Hindlimb muscle (tissue), 1 donor: Measurements from ENCODE around the gene MFAP3L. TPM values are rescaled to one million over a fixed set of nuclear protein-coding genes. Genes with fewer than 3 reads are reported as not detected.

ENCODE experiments used
- DNase-seq: peaks from one replicate; pipeline ENCODE4 v3.0.0-alpha.2; 2013
- polyA plus RNA-seq: library from polyadenylated mRNA; unstranded; fragments of 120-200 nt; gene quantifications from one replicate; pipeline ENCODE4 v1.2.1, GENCODE V29; 2013; ENCODE audit not compliant: insufficient read length

The MFAP3L gene
- polyA plus RNA-seq, 1 donor = 1.7 TPM

DNA sequence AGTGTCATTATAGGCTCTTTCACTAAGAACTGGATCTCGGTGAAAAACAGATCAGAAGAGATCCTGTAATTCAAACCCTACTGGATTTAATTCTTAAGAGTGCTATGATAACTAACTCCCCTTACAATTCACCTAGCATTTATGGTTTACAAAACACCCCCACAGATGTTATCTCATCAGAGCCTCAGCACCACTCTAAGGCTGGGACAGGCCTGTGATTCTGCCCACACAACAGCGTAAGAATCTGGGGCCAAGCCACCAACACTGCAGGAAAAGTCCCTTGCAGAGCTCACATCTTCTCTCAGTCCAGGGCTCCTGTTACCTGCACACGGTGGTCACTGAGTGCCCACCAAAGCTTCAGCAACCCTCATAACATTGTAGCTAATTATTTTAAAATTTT, 8.9 kb downstream of the MFAP3L start:
- no peak for DNase-seq

DNA sequence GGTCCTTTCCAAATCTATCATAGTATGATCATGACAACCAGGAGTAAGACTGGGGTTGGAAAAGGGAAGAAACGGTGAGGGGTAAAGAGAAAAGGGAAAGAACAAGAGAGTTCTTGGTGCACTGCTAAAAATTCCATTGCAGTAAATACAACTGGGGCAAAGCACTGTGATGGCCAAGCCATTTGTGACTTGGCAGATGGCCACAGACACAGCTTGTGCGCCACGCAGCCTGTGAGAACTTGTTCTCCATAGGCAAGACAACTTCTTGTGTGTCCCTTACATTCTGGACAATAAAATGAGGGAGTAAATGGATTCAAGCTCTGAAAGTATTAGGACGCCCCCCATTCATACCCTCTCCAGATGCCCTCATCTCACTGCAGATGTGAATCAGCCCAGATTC, 10.9 kb downstream of the MFAP3L start:
- no peak for DNase-seq

DNA sequence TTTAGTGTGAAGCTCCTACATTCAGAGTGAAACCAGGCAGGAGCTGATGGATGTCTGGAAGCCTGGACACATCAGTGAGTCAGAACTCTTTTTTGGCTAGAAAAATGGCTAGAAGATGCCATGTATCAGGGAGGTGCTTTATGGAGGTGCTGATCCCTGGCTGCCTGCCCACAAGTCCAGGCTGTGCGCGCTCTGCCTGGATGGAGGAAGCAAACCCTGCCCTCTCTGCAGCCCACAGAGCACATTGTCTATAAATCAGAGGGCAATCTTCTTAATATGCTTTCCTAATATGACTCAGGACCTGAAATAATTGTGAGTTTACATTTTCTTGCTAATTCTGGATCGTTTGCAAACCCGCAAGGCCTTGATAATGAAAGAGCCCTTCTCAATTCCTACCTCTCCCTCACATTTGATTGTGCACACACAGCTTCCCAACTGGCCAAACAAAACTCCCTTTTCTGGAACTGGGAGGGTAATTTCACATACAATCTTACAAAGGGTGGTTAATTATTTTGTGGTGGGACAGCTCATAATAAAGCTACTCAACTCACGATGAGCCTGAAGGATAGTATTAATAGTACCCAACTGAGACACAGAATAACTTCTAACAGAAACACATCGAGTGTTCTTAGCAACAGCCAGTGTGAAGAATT, 11.7 kb downstream of the MFAP3L start:
- DNase-seq = no peak

DNA sequence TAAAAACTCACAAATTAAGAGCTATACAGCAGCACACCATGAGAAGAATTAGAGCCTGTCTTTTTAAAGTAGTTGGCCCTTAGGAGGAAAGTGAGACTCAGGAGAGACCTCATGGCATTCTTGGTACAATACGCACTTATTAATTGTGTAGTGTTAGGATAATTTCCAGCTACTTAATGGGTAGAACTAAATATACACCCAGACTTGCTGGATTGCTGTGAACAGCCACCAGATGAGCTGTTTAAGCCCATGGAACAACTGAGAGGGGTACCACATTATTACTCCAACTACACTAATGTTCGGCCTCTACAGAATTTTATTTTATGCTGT, 13.6 kb downstream of the MFAP3L start:
- no peak for DNase-seq

DNA sequence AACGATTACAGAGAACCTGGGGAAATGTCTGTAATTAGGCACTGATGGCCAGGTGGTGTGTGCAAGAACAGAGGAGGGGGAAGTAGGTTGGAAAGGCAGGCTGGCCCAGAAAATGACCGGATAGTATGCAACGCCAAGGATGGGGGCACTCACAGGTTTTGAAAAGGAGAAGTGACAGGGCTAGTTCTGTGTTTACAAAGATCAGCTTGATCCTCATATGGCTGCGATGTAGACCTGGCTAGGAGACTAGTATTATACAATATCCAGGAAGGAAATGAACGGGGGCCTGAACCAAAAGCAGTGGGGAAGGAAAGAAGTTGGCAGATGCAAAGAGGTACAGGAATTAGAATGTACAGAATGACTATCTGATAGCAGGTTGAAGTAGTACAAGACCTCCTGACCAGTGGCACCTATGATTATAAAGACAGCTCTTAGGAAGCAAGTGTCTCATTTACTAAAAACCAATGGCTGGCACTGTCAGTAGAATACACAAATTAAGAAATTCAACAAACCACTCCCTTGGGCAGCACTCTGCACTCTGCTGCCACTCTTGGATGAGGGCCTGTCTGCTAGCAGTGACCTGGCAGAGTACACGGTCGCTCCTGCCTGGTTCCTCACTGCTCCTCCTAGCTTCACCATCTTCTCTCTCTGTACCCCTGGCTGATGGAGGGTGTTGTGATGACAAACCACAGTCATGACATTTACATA, 14.1 kb downstream of the MFAP3L start:
- DNase-seq = no peak

DNA sequence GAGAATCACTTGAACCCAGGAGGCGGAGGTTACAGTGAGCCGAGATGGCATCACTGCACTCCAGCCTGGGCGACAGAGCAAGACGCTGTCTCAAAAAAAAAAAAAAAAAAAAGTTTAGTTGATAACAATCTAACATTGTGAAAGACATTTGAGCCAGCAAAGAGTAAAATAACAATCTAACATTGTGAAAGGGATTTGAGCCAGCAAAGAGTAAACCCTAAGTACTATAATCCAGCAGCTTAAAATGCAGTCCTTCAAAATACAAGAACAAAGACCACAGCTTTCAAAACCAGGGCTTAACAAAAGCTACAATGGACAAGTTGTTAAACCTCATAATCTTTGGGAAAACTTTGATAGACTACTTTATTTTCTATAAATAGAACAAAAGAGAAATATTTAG, 16.9 kb downstream of the MFAP3L start:
- DNase-seq = no peak

DNA sequence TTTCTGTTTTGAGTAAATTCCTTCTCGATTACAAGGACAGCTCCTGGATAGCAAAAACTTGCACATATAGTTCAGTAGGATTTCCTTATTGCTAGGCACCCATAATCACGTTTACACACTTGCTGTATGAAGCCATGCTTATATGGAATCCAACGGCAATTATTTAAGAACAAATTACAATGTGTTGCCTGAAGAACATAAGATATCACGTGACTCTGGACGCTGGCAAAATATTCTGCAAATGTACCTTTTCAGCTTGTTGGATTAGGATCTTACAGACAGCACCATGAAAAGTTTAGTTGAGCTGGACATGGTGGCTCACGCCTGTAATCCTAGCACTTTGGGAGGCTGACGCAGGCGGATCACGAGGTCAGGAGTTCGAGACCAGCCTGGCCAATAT, 17.4 kb downstream of the MFAP3L start:
- DNase-seq = no peak

DNA sequence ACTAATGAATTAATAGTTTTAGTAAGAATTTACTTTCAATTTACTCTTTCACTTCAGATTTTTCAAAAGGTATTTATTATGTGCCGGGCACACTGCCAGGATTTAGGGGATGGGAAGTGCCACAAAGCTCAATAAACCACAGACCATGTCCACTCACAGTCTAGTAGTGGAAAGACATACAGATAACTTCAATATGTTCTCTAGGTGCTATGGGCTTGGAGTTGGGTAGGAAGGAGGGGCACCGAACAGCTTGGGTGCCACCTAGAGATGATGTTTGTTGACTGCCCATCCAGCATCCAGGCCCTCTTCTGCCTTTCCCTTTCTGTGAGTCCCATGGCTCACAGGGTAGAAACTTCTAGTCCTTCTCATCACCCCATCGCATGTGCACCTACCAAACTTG, 17.8 kb downstream of the MFAP3L start:
- DNase-seq = no peak

DNA sequence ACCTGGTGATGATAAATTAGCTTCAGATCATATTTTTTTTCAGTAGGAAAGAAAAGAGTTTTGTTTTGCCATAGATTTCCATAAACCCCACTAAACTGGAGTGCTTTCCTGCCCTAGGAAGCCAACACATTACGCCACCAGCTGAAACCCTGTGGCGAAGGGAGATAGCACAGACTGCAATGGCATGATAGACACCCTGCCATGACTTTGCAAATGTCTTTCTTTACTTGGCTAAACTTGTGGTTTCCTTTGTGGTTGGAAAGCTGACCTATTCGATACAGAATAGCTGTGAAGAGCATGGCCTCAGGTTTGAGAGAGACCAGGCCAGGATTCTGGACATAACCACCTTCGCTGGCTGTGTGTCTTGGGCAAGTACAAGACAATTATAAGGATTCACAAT, 19.1 kb downstream of the MFAP3L start:
- no peak for DNase-seq

DNA sequence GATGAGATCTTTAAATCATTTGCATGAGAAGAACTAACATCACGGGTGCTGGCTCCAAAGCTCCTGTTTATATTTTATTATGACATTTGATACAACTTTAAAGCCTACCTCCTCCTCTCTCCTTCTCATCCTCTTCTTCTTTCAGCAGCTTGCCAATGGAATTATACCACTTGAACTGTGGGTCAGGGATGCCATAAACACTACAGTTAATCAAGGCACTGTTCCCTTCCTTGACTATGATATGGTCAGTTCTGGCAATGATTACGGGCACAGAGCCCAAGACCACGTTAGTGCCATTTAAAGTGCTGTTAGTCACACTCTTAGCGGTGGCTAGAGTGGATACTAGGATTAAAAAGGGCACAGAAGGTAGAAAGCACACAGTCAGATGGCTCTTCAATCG, 20.7 kb downstream of the MFAP3L start:
- no peak for DNase-seq

DNA sequence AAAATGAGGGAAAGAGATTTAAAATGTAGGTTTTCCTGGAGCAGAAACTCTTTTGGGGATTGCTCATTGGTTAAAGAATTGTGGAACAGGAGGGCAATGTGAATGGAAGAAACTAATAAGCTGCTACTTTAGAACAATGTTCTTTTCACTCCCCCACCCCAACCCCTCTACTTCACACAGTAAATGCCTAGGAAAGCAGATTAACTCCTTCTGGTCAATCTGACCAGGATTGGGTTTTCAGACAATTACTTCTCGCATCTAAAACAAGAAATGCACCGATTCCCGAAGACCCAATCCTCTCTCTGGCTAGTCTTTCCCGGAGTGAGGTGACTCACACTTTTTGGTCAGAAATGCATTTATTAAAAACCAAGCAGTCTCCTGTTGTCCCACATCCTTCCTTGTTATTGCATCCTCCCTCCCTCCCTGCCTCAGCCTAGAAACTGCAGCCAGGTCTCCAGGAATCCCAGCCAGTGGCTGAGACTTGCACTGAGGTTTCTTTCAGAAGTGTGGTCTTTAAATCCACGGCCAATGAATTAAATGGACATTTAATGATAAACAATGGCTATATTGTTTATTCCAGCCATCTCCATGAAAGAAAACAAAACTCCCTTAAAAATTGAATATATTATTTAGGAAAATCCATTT, 21.4 kb downstream of the MFAP3L start:
- DNase-seq = no peak

DNA sequence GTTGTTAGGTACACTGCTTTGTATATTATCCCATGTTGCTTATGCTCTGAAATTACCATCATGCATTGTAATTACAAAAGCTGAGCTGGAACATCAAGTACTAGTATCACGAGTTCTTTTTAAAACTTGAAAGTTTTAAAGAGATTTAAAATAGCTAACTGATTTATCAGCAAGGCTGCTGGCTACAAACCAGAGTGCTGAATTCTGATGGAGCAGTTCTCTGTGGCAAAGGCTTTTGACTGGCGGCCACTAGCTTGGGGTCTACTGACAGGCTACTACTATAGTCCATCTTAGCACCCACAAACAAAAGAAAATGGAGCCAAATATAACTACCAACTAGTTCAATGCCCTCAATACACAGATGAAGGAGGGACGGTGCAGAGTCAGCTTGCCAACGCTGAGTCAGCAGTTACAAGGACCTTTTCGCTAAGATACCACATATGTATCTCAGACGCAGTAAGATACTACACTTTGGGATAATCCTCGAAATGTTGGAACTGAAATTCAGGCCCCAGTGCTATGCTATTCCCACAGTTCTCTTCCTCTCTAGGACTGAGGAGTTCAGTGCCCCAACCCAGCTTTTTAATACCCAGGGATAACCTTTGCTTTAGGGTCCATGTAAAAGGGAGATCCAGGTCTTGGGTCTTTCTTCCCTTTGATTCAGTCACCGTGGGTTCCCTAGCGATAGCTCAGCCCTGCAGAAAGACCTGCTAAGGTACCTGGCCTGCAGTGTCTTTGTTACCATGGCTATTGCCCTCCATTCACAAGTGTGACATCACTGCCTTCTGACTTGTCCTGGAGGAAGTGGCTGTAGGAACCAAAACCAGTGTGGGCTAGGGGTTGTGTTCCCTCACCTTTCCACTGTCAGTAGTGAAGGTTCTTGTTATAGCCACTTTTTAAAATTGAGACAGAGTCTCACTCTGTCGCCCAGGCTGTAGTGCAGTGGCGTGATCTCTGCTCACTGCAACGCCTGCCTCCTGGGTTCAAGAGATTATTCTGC, 22.8 kb downstream of the MFAP3L start:
- DNase-seq = no peak

DNA sequence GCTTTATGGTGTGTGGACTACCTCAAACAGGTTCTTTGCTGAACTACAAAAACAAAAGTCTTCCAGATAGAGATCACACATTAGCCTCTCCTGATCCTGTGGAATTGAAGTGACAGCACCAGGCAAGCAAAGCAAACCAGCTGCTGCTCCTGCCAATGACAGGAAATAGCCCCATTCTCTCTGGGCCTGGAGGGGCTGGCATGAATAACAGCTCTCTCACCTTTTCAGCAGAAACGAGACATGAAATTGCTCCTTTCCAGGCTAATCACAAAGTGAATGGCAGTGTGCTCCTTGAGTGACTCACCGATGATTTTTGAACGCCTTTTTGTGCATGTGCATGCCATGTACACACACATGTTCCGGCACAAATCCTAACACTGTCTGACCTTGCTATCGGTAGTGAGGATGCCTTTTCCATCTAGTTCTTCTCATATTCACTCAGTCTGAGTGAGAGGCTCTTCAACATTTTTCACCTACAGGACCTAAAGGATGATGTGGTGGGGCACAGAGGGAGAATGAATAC, 24.4 kb downstream of the MFAP3L start:
- DNase-seq = no peak

DNA sequence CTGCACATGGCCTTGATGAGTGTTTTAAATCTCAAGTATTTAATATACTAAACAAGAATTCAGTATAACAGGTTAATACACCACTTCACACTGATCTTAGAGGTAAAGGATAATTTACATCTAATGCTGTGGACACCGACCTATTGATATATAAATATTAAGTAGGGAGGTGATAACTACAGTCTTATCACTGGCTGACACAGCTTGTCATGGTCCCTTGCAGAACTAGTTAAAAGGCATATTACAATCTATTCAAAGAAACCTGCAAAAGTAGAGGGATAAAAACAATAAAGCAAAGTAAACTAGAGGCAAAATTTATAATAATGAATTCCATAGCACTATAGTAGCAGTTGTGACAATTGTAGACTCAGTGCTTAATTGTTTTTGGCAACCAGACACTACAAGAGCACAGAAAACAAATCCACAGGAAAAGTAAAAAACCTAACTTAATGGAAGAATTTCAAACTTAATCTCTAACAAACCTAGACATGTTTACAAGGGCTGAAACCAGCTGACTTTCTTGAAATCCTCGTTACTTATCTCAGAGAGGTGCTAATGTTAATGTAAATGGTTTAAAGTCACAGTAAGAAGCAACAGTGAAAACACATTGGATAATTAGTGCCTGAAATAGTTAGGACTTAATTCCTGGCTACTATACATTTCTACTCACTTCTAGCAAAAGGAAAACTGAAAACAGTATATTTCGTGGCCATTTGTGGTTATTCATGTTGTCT, 25.0 kb downstream of the MFAP3L start:
- DNase-seq = no peak

DNA sequence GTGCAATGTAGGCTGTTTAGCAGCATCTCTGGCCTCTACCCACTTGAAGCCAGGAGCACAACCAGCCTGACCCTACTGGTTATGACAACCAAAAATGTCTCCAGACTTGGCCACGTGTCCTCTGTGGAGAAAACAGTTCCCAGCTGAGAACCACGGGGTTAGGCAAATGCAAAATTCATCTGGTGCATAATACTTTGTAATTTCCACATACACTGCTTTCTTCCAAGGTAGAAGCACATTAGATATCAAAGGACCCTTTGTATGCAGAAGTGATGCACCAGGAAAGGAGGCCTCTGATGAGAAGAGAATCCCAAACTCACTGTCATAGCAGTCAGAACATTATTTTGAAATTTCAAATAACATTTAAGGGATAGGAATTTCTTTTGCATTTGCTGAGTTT, 26.3 kb downstream of the MFAP3L start:
- DNase-seq = no peak

DNA sequence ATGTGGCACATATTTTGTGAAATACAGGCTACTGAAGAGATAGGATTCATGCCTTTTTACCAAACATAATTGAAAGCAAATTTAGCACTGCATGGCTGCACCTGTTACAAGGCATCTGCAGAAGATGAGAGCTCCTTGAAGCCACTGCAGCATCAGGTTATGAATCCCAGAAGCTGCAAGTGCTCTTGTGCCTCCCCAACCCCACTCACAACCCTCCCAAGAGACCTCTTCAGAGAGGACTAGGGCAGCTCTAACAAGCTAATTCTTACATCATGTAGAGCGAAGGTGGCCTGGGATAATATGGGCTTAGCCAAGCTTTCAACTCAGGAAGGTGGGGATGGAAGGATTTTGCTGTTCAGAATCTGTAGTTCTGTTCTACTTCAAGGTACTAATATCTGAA, 27.2 kb downstream of the MFAP3L start:
- DNase-seq = no peak

DNA sequence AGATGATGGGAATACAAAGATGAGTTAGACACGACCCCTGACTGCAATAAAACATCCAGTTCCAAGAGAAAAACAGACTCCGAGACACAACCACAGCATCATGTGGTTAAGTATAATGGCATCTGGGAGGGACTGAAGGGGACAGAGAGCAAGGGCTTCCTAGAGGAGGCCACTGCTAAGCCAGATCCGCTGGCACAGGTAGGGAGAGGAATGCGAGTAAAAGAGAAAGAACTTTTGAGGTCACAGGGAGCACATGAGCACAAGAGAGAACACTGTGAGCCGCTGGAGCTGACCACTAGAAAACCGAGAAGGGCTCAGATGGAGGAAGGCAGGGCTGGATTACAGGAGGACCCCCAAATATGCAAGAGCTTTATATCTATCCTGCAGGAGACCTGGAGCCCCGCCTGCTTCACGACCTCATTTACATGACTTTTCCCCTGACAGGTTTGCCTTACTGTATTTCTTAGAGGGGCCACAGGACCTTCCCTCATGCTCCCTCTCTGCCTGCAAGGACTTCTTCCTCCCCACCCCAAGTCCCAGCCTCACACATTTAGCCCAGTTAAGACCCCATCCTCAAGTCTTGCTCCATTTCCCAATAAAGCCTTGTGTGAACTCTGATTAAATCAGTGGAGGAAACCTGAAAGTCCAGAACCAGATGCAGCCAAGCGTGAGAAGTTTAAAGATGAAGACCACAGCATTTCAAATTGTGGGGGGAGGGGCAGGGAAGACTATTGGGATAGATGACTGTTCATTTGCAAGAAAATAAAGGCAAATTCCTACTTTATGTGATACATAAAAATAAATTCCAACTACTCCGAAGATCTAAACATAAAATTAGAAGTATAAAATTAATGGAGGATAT, 29.6 kb downstream of the MFAP3L start:
- DNase-seq = no peak

DNA sequence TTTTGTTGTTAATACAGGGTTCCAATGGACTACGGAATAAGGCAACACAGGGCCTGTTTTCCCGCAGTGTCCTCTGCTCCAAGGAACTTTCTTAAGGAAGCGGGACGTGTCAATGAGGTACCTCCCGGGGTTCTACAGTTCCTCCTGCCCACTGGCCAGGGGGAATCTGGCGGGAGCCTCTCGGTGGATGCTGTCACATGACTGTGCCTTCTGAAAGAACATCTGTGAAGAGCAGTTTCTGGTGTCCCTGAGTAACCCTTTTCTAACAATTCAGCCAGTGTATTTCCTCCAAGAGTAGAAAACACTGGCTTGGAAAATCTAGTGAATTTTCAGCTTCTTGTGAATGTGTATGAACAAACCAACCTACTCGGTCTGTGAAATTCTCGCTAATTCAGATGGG, 32.7 kb downstream of the MFAP3L start:
- no peak for DNase-seq

DNA sequence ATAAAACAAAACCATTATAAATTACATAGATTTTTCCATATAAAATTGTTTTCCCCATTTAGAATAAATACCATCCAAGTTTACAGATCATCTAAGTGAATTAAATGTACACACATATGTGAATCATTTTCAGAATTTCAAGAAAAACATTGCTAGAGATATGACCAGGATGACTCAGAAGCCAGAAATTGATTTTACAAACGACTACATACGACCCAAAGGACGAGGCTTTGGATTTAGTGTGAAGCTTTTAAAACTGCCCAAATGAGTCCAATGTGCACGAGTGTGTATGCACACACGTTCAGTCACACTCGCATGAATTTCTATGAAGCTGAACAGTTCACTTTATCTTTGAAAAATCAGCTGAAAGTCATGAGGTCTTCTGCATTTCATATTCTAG, 37.9 kb downstream of the MFAP3L start:
- no peak for DNase-seq

DNA sequence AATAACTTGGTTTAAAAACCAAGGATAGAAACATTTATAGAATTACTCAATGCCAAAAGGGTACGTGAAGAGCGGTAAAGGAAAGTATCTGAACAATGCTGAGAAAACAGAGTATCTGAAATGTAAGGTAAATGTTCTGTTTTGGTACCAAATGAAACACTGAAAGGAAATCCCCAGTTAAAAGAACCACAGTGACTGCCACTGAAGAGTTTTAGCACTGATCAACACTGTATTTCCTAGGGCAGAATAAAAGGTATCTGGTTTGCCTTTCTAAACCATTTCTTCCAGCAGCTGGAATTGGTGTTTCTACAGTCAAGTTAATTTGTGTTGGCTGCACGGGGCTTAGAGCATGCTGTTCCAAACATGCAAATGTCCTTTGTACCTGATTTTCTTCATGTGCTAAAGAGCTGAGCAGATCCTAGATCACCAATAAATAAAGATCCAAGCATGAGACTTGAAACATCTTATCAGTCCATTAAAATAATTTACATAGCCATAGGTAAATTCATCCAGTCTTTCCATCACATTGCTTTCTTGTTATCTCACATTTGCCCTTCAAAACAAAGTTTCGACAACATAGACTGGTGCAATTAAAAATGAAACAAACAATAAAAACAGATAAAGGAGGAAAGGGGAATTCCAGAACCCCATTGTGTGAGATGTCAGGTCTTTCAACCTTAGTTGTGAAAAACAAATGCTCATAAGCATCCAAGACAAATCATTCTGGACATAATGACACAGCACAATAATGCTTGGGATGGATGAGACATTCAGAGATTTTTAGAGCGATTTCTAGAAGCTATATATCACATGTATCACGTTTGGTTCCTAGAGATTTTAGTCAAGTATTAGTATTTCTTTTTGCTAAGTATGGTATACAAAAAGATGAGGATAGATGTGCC, 38.6 kb downstream of the MFAP3L start:
- no peak for DNase-seq
